ENCODE results near the gene ASCC3.

ASCC3 gene

GRCh38 chr6:100462706-100463629, 418.2 kb downstream of the ASCC3 start:
- DNase-seq = no peak

- DNase-seq = no peak
Observed at GRCh38 chr6:100461917-100462705, 419.0 kb downstream of the ASCC3 start.

GRCh38 chr6:100461278-100461916, 419.7 kb downstream of the ASCC3 start:
- no peak for DNase-seq

- DNase-seq = no peak
Observed at GRCh38 chr6:100460650-100461204, 420.4 kb downstream of the ASCC3 start.

GRCh38 chr6:100459592-100460184, 421.4 kb downstream of the ASCC3 start:
- no peak for DNase-seq

GRCh38 chr6:100458841-100459591, 422.1 kb downstream of the ASCC3 start:
- DNase-seq = no peak

Measured in NCI-H1436 treated with DMSO at 0.1 percent for 48 hours (cell line).